HepG2 (cell line): Measurements from ENCODE around the gene TMEM204. TPM values are rescaled to one million over a fixed set of nuclear protein-coding genes. Genes with fewer than 3 reads are reported as not detected.
A peak's percentile ranks its signal among the peaks of the same experiment; 100 is the strongest.

Source experiments
- ADNP ChIP-seq: sonication (generic); formaldehyde crosslinking; IDR thresholded peaks from 2 replicates; pipeline ENCODE4 v1.4.0; 2020; ENCODE audit warnings: missing genetic modification reagents
- ARNT ChIP-seq: fragments of 450-650 bp; IDR thresholded peaks from 2 replicates; pipeline ENCODE4 v1.6.1; 2017
- CCDC6 ChIP-seq: sonication (generic); formaldehyde crosslinking; IDR thresholded peaks from 2 replicates; pipeline ENCODE4 v1.8.1; 2022; ENCODE audit warnings: mild to moderate bottlenecking, missing genetic modification reagents, moderate library complexity
- ELF4 ChIP-seq: sonication (generic); formaldehyde crosslinking; IDR thresholded peaks from 2 replicates; pipeline ENCODE4 v1.5.0; 2020; ENCODE audit warnings: missing genetic modification reagents, mild to moderate bottlenecking, moderate library complexity, borderline replicate concordance
- ERF ChIP-seq: IDR thresholded peaks from 2 replicates; pipeline ENCODE4 v1.6.1; 2018; ENCODE audit warnings: missing biosample characterization, missing genetic modification reagents
- HOXA3 ChIP-seq: sonication (generic); formaldehyde crosslinking; IDR thresholded peaks from 2 replicates; pipeline ENCODE4 v1.5.0; 2020; ENCODE audit warnings: missing genetic modification reagents
- IRX3 ChIP-seq: sonication (generic); formaldehyde crosslinking; IDR thresholded peaks from 2 replicates; pipeline ENCODE4 v1.8.1; 2023; ENCODE audit warnings: mild to moderate bottlenecking, low read depth, missing genetic modification reagents, borderline replicate concordance
- MIXL1 ChIP-seq: IDR thresholded peaks from 2 replicates; pipeline ENCODE4 v1.6.1; 2016
- NFKBIZ ChIP-seq: IDR thresholded peaks from 2 replicates; pipeline ENCODE4 v1.6.1; 2018; ENCODE audit warnings: missing genetic modification reagents, missing compliant biosample characterization
- RCOR2 ChIP-seq: IDR thresholded peaks from 2 replicates; pipeline ENCODE4 v1.6.1; 2016; ENCODE audit warnings: missing biosample characterization, missing genetic modification reagents
- SAP130 ChIP-seq: IDR thresholded peaks from 2 replicates; pipeline ENCODE4 v1.6.1; 2016; ENCODE audit warnings: low read depth
- SPEN ChIP-seq: sonication (generic); formaldehyde crosslinking; IDR thresholded peaks from 2 replicates; pipeline ENCODE4 v1.5.1; 2020; ENCODE audit warnings: low read depth, mild to moderate bottlenecking, missing genetic modification reagents
- STAT5B ChIP-seq: sonication (generic); formaldehyde crosslinking; IDR thresholded peaks from 2 replicates; pipeline ENCODE4 v1.4.0; 2020; ENCODE audit warnings: missing genetic modification reagents
- ZEB1 ChIP-seq: IDR thresholded peaks from 2 replicates; pipeline ENCODE4 v1.6.1; 2012; ENCODE audit warnings: mild to moderate bottlenecking, low read depth, inconsistent platforms; ENCODE audit not compliant: insufficient replicate concordance
- ZNF17 ChIP-seq: sonication (generic); formaldehyde crosslinking; IDR thresholded peaks from 2 replicates; pipeline ENCODE4 v1.5.0; 2020; ENCODE audit warnings: mild to moderate bottlenecking, missing genetic modification reagents
- ZNF326 ChIP-seq: sonication (generic); formaldehyde crosslinking; IDR thresholded peaks from 2 replicates; pipeline ENCODE4 v1.4.0; 2020; ENCODE audit warnings: missing genetic modification reagents, borderline replicate concordance
- polyA plus RNA-seq, 8 experiments: library from polyadenylated mRNA; depleted of rRNA in 3 of 8; stranded (reverse) in 7 of 8; unstranded in 1 of 8; fragments of >200 nt; fragmentation: Illumina TruSeq in 4 of 8; extraction: Trizol in 4 of 8; gene quantifications; 2 replicates each; pipeline versions ENCODE4 v1.2.1 to v1.2.3, GENCODE V29; 2011 to 2016; ENCODE audit warnings: low read depth in 4 of 8, missing spikeins in 1 of 8, mixed read lengths in 1 of 8; ENCODE audit not compliant: insufficient read depth in 1 of 8
- total RNA-seq, 5 experiments: library from RNA; depleted of rRNA; stranded (reverse); fragments of >200 nt; fragmentation: Illumina TruSeq; extraction: Trizol; gene quantifications; 2 replicates each; pipeline ENCODE4 v1.2.3, GENCODE V29; 2016; ENCODE audit warnings: low read depth in 1 of 5
- TF ChIP-seq, protein P1 (sequence below): sonication (generic); formaldehyde crosslinking; conservative IDR thresholded peaks from 2 replicates; pipeline ENCODE4 v1.8.1; 2023; ENCODE audit warnings: missing genetic modification reagents
- TF ChIP-seq, protein P2 (sequence below): sonication (generic); formaldehyde crosslinking; IDR thresholded peaks from 2 replicates; pipeline ENCODE4 v1.4.0; 2020; ENCODE audit warnings: mild to moderate bottlenecking, missing genetic modification reagents
- TF ChIP-seq, protein P3 (sequence below): sonication (generic); formaldehyde crosslinking; IDR thresholded peaks from 2 replicates; pipeline ENCODE4 v1.4.0; 2020; ENCODE audit warnings: missing genetic modification reagents
- TF ChIP-seq, protein P4 (sequence below): IDR thresholded peaks from 2 replicates; pipeline ENCODE4 v1.6.1; 2016; ENCODE audit warnings: low read depth

The TMEM204 gene
- total and polyA plus RNA-seq, 2 of the 13 experiments (the other 11 are each of a cell fraction or from before 2014, with no cell fraction given) = not detected

- TF ChIP-seq, protein P1, sequence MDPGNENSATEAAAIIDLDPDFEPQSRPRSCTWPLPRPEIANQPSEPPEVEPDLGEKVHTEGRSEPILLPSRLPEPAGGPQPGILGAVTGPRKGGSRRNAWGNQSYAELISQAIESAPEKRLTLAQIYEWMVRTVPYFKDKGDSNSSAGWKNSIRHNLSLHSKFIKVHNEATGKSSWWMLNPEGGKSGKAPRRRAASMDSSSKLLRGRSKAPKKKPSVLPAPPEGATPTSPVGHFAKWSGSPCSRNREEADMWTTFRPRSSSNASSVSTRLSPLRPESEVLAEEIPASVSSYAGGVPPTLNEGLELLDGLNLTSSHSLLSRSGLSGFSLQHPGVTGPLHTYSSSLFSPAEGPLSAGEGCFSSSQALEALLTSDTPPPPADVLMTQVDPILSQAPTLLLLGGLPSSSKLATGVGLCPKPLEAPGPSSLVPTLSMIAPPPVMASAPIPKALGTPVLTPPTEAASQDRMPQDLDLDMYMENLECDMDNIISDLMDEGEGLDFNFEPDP (CRISPR knock-in tag) = no peak
- no peak for TF ChIP-seq HOXA3 (CRISPR knock-in tag)
- no peak for TF ChIP-seq IRX3
- TF ChIP-seq, protein P2, sequence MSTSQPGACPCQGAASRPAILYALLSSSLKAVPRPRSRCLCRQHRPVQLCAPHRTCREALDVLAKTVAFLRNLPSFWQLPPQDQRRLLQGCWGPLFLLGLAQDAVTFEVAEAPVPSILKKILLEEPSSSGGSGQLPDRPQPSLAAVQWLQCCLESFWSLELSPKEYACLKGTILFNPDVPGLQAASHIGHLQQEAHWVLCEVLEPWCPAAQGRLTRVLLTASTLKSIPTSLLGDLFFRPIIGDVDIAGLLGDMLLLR (CRISPR knock-in tag) = peak; percentile 45; the same call in 1 of the 2 replicates
- TF ChIP-seq, protein P3, sequence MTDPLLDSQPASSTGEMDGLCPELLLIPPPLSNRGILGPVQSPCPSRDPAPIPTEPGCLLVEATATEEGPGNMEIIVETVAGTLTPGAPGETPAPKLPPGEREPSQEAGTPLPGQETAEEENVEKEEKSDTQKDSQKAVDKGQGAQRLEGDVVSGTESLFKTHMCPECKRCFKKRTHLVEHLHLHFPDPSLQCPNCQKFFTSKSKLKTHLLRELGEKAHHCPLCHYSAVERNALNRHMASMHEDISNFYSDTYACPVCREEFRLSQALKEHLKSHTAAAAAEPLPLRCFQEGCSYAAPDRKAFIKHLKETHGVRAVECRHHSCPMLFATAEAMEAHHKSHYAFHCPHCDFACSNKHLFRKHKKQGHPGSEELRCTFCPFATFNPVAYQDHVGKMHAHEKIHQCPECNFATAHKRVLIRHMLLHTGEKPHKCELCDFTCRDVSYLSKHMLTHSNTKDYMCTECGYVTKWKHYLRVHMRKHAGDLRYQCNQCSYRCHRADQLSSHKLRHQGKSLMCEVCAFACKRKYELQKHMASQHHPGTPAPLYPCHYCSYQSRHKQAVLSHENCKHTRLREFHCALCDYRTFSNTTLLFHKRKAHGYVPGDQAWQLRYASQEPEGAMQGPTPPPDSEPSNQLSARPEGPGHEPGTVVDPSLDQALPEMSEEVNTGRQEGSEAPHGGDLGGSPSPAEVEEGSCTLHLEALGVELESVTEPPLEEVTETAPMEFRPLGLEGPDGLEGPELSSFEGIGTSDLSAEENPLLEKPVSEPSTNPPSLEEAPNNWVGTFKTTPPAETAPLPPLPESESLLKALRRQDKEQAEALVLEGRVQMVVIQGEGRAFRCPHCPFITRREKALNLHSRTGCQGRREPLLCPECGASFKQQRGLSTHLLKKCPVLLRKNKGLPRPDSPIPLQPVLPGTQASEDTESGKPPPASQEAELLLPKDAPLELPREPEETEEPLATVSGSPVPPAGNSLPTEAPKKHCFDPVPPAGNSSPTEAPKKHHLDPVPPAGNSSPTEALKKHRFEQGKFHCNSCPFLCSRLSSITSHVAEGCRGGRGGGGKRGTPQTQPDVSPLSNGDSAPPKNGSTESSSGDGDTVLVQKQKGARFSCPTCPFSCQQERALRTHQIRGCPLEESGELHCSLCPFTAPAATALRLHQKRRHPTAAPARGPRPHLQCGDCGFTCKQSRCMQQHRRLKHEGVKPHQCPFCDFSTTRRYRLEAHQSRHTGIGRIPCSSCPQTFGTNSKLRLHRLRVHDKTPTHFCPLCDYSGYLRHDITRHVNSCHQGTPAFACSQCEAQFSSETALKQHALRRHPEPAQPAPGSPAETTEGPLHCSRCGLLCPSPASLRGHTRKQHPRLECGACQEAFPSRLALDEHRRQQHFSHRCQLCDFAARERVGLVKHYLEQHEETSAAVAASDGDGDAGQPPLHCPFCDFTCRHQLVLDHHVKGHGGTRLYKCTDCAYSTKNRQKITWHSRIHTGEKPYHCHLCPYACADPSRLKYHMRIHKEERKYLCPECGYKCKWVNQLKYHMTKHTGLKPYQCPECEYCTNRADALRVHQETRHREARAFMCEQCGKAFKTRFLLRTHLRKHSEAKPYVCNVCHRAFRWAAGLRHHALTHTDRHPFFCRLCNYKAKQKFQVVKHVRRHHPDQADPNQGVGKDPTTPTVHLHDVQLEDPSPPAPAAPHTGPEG (CRISPR knock-in tag) = 0 out of 2 replicates have a peak, but pooled peaks have one; percentile 24
- TF ChIP-seq ZNF17 (CRISPR knock-in tag) = no peak
- no peak for TF ChIP-seq ELF4 (CRISPR knock-in tag)
- no peak for TF ChIP-seq CCDC6 (CRISPR knock-in tag)
- TF ChIP-seq ERF (CRISPR knock-in tag) = peak; percentile 63; the same call in 1 of the 2 replicates
- no peak for TF ChIP-seq NFKBIZ
- TF ChIP-seq ZEB1 = no peak
- TF ChIP-seq ADNP (CRISPR knock-in tag) = no peak
- TF ChIP-seq, protein P4, sequence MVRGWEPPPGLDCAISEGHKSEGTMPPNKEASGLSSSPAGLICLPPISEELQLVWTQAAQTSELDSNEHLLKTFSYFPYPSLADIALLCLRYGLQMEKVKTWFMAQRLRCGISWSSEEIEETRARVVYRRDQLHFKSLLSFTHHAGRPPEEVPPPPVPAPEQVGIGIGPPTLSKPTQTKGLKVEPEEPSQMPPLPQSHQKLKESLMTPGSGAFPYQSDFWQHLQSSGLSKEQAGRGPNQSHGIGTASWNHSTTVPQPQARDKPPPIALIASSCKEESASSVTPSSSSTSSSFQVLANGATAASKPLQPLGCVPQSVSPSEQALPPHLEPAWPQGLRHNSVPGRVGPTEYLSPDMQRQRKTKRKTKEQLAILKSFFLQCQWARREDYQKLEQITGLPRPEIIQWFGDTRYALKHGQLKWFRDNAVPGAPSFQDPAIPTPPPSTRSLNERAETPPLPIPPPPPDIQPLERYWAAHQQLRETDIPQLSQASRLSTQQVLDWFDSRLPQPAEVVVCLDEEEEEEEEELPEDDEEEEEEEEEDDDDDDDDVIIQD (CRISPR knock-in tag) = no peak
- no peak for TF ChIP-seq ARNT
- TF ChIP-seq SPEN (CRISPR knock-in tag) = peak; percentile 77; the same call in 1 of the 2 replicates
- peak; percentile 77 for TF ChIP-seq SAP130
- TF ChIP-seq MIXL1 (CRISPR knock-in tag) = no peak; the same call in 1 of the 2 replicates
- TF ChIP-seq ZNF326 (CRISPR knock-in tag) = no peak
- no peak for TF ChIP-seq RCOR2 (CRISPR knock-in tag)
- TF ChIP-seq STAT5B (CRISPR knock-in tag) = no peak
Observed at GRCh38 chr16:1492923-1493745, 40.3 kb upstream of the TMEM204 start, which contains the start of gene TELO2 (continued).
